BJ (cell line): ENCODE results near the gene TEX29. TPM values are rescaled to one million over a fixed set of nuclear protein-coding genes. Genes with fewer than 3 reads are reported as not detected.

Experiments
- CTCF ChIA-PET: fragments of 350-600 bp; formaldehyde crosslinking; extraction: SDS; loops from one replicate; lab custom pipeline; 2021; ENCODE audit warnings: antibody characterized with exemption, inconsistent platforms; lab: Yijun Ruan, JAX
- POLR2A ChIA-PET: fragments of 300-600 bp; sonication (Branson Sonifier 250); formaldehyde crosslinking; extraction: SDS; loops from one replicate; lab custom pipeline; 2021; ENCODE audit warnings: antibody characterized with exemption; lab: Charles Lee
- DNase-seq: peaks from one replicate; pipeline ENCODE4 v3.0.0-alpha.2; 2011; ENCODE audit warnings: low read depth
- H3K27me3 ChIP-seq: 2 replicates; pipeline ENCODE4 v1.6.0; 2011; ENCODE audit warnings: low read length; ENCODE audit not compliant: control insufficient read depth, insufficient read depth
- H3K36me3 ChIP-seq: 2 replicates; pipeline ENCODE4 v1.5.1; 2011; ENCODE audit warnings: low read length; ENCODE audit not compliant: control insufficient read depth, insufficient read depth
- H3K4me3 ChIP-seq: 2 replicates; pipeline ENCODE4 v1.5.1; 2011; ENCODE audit warnings: low read depth, mild to moderate bottlenecking, control low read depth, low read length
- CTCF ChIP-seq: IDR thresholded peaks from 2 replicates; pipeline ENCODE4 v1.5.1; 2011; ENCODE audit warnings: low read depth, mild to moderate bottlenecking, control low read depth, inconsistent platforms, low read length, moderate library complexity; ENCODE audit not compliant: insufficient read depth
- polyA plus RNA-seq: library from polyadenylated mRNA; depleted of rRNA; stranded (reverse); fragments of >200 nt; gene quantifications from 2 replicates; pipeline ENCODE4 v1.2.3, GENCODE V29; 2011

TEX29 gene
- polyA plus RNA-seq, 1 experiment = 0.17 TPM

DNA sequence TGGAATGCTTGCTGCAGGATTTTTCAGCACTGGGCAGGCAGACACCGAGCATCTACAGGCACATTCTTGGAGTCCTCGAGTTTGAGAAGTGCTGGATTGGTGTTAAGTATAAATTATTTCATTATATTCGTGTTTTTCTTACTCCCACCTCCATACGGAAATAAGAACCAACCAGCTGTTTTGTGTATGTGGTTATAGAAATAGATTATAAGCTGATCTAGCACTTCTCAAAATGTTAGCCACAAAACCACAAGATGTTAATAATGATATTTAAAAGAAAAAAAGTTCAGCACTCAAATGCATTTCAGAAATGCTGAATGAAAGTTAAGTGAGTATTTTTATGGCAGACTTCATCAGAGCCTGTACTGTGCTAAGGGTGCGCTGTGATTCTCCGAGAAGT is 24.0 kb upstream of the TEX29 start:
- Histone ChIP-seq H3K4me3 (no peak overlapping the region), H3K27me3 (no peaks in the 10 kb centered on the region), H3K36me3 (peaks cover 5% of the 10 kb centered on the region)
- TF ChIP-seq CTCF = no peak
- POLR2A ChIA-PET = no interaction called here
- CTCF ChIA-PET = interaction anchor here (3.1 kb wide), 1 partner anchor 11 kb away, joined by 11 read pairs; no protein-coding TSS in a partner anchor
- no peak for DNase-seq

GRCh38 chr13:111298214-111298975 is 22.0 kb upstream of the TEX29 start:
- ChIA-PET POLR2A (no interaction called here), CTCF (interaction anchor here (3.1 kb wide), 1 partner anchor 13 kb away, joined by 11 read pairs; no protein-coding TSS in a partner anchor)
- peaks cover 12% of the 10 kb centered on the region for H3K36me3 ChIP-seq
- TF ChIP-seq CTCF = no peak
- no peaks in the 10 kb centered on the region for H3K27me3 ChIP-seq
- no peak overlapping the region for H3K4me3 ChIP-seq
- DNase-seq = no peak

DNA sequence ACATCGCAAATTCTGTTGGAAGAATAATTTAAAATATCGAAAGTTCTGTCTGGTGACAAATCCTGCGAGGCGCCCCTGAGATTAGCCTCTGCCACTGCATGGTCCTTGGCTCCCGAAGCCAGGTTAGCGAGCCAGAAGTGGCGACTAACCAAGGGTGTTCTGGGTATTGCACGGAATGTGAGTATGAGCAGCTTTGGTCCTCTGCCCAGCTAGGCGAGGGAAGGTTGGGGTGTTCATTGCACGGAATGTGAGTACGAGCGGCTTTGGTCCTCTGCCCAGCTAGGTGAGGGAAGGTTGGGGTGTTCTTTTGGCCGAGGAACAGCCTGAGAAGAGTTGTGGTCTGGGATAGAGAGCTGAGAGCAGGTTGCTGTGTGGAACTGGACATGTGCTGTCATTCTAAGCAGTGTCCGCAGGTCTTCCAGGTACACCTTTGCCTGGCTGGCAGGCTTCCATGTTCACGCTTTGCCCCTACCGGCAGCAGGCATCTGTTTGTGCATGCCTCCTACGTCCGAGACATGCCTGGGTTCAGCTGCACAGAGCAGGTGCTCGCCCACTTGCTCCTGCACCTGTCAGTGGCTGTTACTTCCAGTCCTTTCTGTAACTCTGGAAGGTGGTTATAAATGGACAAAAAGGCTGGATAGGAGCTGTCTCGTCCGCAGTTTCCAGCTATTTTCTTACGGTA is 18.3 kb upstream of the TEX29 start:
- Histone ChIP-seq H3K27me3 (no peaks in the 10 kb centered on the region), H3K4me3 (no peak overlapping the region), H3K36me3 (peaks cover 26% of the 10 kb centered on the region)
- ChIA-PET POLR2A (no interaction called here), CTCF (no interaction called here)
- no peak for TF ChIP-seq CTCF
- no peak for DNase-seq

DNA sequence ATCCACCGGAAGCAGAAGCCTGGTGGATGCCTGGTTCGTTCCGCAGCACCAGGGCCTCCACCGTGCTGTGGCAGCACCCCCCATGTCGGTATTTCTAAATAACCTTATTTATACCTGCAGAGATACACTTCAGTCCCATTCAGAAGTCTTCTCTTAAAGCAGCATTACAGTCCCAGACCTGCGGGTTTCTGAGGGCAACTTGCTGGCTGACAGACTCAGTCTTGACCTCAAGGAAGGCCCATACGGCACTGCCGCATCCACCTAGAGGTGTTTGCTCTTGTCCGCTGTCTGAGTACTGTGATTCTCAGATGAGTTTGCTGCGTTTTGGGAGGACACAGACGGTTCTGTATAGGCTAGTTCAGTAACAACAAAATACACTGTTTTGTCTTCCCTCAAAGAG is 16.9 kb upstream of the TEX29 start:
- Histone ChIP-seq H3K4me3 (no peak overlapping the region), H3K27me3 (no peaks in the 10 kb centered on the region), H3K36me3 (peaks cover 27% of the 10 kb centered on the region)
- CTCF ChIA-PET = interaction anchor here (1.1 kb wide), 1 partner anchor 13 kb away, joined by 3 read pairs; no protein-coding TSS in a partner anchor
- no peak for DNase-seq
- POLR2A ChIA-PET = no interaction called here
- TF ChIP-seq CTCF = no peak

GRCh38 chr13:111304041-111304544 is 16.3 kb upstream of the TEX29 start:
- no peak for TF ChIP-seq CTCF
- no peak overlapping the region for H3K4me3 ChIP-seq
- no peak for DNase-seq
- H3K36me3 ChIP-seq = peaks cover 30% of the 10 kb centered on the region
- CTCF ChIA-PET = interaction anchor here (0.9 to 1.1 kb wide), 2 partner anchors 14 to 19 kb away, joined by 3 read pairs; no protein-coding TSS in a partner anchor
- POLR2A ChIA-PET = no interaction called here
- no peaks in the 10 kb centered on the region for H3K27me3 ChIP-seq
